ENCODE measurements around the gene PRKCA.
"Not testable (repeated sequence)": the region's sequence is repeated elsewhere in the genome, so short reads cannot be mapped to it uniquely, and the experiment has no call there.

Gene PRKCA

GRCh38 chr17:66487121-66487520 is 184.7 kb downstream of the PRKCA start:
- H3K36me3 ChIP-seq (ENCODE audit: low read depth): no peaks in the 10 kb centered on the region
- no peak for TF ChIP-seq CTCF (IDR thresholded peaks at IDR 0.05; ENCODE audit: poor library complexity, severe bottlenecking)
- H3K27ac ChIP-seq (ENCODE audit: poor library complexity, severe bottlenecking): no peak overlapping the region
- no peaks in the 10 kb centered on the region for H3K9me3 ChIP-seq (ENCODE audit: severe bottlenecking)
- H3K4me3 ChIP-seq (ENCODE audit: severe bottlenecking): no peak overlapping the region
- no peaks in the 10 kb centered on the region for H3K27me3 ChIP-seq (ENCODE audit: insufficient read depth, poor library complexity, severe bottlenecking)
- H3K4me1 ChIP-seq (ENCODE audit: insufficient read depth, poor library complexity, severe bottlenecking): no peaks in the 10 kb centered on the region
- ATAC-seq (ENCODE audit: low read depth) (no peak), DNase-seq (ENCODE audit: low spot score) (no peak)

- Histone ChIP-seq H3K9me3 (ENCODE audit: severe bottlenecking) (no peaks in the 10 kb centered on the region), H3K4me3 (ENCODE audit: severe bottlenecking) (no peak overlapping the region), H3K27me3 (ENCODE audit: insufficient read depth, poor library complexity, severe bottlenecking) (no peaks in the 10 kb centered on the region), H3K27ac (ENCODE audit: poor library complexity, severe bottlenecking) (no peak overlapping the region), H3K4me1 (ENCODE audit: insufficient read depth, poor library complexity, severe bottlenecking) (peaks cover 5% of the 10 kb centered on the region), H3K36me3 (ENCODE audit: low read depth) (no peaks in the 10 kb centered on the region)
- DNase-seq (ENCODE audit: low spot score) (no peak), ATAC-seq (ENCODE audit: low read depth) (no peak)
- no peak for TF ChIP-seq CTCF (IDR thresholded peaks at IDR 0.05; ENCODE audit: poor library complexity, severe bottlenecking)
Observed at GRCh38 chr17:66487981-66488468, 185.6 kb downstream of the PRKCA start.

DNA sequence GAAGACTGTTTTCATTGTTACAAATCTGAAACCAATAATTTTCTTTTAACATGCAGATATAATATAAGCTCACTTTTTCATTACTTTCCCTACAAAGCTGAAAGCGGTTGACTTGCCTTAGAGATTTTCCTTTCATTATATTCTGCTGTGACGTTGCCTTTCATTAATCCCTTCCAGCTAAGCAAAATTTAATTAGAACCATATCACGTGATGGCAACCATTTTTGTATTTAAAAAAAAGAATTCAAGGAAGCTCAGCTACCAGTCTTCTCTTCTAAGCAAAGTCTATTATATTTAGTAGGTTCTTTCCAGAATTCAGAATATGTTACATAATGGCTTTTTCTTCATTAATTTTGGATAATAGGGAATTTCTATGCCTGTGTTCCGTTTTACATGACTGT is 186.5 kb downstream of the PRKCA start:
- TF ChIP-seq CTCF (IDR thresholded peaks at IDR 0.05; ENCODE audit: poor library complexity, severe bottlenecking): no peak
- Histone ChIP-seq H3K27ac (ENCODE audit: poor library complexity, severe bottlenecking) (no peak overlapping the region), H3K4me3 (ENCODE audit: severe bottlenecking) (no peak overlapping the region), H3K4me1 (ENCODE audit: insufficient read depth, poor library complexity, severe bottlenecking) (peaks cover 13% of the 10 kb centered on the region), H3K9me3 (ENCODE audit: severe bottlenecking) (no peaks in the 10 kb centered on the region), H3K27me3 (ENCODE audit: insufficient read depth, poor library complexity, severe bottlenecking) (no peaks in the 10 kb centered on the region), H3K36me3 (ENCODE audit: low read depth) (no peaks in the 10 kb centered on the region)
- DNase-seq (ENCODE audit: low spot score): no peak
- ATAC-seq (ENCODE audit: low read depth): no peak

GRCh38 chr17:66489576-66489975 is 187.2 kb downstream of the PRKCA start:
- not testable (repeated sequence) for DNase-seq (ENCODE audit: low spot score); H3K9me3 ChIP-seq (ENCODE audit: severe bottlenecking); H3K36me3 ChIP-seq (ENCODE audit: low read depth); H3K4me3 ChIP-seq (ENCODE audit: severe bottlenecking); ATAC-seq (ENCODE audit: low read depth); H3K27ac ChIP-seq (ENCODE audit: poor library complexity, severe bottlenecking); H3K27me3 ChIP-seq (ENCODE audit: insufficient read depth, poor library complexity, severe bottlenecking)
- H3K4me1 ChIP-seq (ENCODE audit: insufficient read depth, poor library complexity, severe bottlenecking): peaks cover 20% of the 10 kb centered on the region

DNA sequence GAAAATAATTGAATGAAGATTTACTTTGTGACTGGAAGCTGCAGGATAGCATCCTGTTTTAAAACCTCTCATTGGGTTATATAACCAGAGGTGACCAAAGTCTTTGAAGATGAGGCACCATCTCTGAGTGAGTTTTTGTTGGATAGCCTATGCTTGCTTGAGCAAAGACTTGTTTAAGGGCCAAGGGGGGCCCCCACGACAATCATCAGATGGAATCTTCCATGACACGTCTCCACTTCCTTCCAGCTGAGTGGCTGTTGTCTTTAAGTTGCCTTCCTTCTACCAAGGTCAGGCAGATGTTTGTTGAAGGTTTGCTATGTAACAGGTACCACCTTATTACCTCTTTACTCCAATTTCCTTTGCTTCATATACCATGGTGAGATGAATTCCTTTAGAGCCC is 188.8 kb downstream of the PRKCA start:
- Histone ChIP-seq H3K4me3 (ENCODE audit: severe bottlenecking) (no peak overlapping the region), H3K36me3 (ENCODE audit: low read depth) (no peaks in the 10 kb centered on the region), H3K27me3 (ENCODE audit: insufficient read depth, poor library complexity, severe bottlenecking) (no peaks in the 10 kb centered on the region), H3K4me1 (ENCODE audit: insufficient read depth, poor library complexity, severe bottlenecking) (peaks cover 22% of the 10 kb centered on the region), H3K9me3 (ENCODE audit: severe bottlenecking) (no peaks in the 10 kb centered on the region), H3K27ac (ENCODE audit: poor library complexity, severe bottlenecking) (no peak overlapping the region)
- no peak for ATAC-seq (ENCODE audit: low read depth)
- no peak for DNase-seq (ENCODE audit: low spot score)
- TF ChIP-seq CTCF (IDR thresholded peaks at IDR 0.05; ENCODE audit: poor library complexity, severe bottlenecking): no peak

All from RWPE2 (cell line).